Gastrocnemius medialis (tissue), 4 donors: ENCODE measurements around the gene SHROOM3. TPM values are rescaled to one million over a fixed set of nuclear protein-coding genes. Genes with fewer than 3 reads are reported as not detected.

Experiments used
- ATAC-seq, 2 donors: fragments of 150-250 bp; one replicate each; pipeline ENCODE4 v1.9.1; 2016
- DNase-seq, 2 donors: peaks; one replicate each; pipeline ENCODE4 v3.0.0-alpha.2; 2019
- H3K27ac ChIP-seq, 4 donors: fragments of 200-600 bp; sonication (generic); 1 replicate in 1 of 4; 2 replicates in 3 of 4; pipeline ENCODE4 v1.5.1; 2016 to 2018; ENCODE audit warnings: mild to moderate bottlenecking in 2 of 4, moderate library complexity in 1 of 4
- H3K27me3 ChIP-seq, 3 donors: fragments of 200-600 bp; sonication (generic) in 2 of 3; 1 replicate in 1 of 3; 2 replicates in 2 of 3; pipeline versions ENCODE4 v1.5.1 to v1.6.0; 2016 to 2019; ENCODE audit warnings: mild to moderate bottlenecking in 1 of 3, moderate library complexity in 1 of 3
- H3K36me3 ChIP-seq, 2 donors: fragments of 200-600 bp; sonication (generic) in 1 of 2; one replicate each; pipeline ENCODE4 v1.5.1; 2017 to 2018
- H3K4me1 ChIP-seq, 2 donors: fragments of 200-600 bp; sonication (generic) in 1 of 2; one replicate each; pipeline ENCODE4 v1.5.1; 2016 to 2017; ENCODE audit warnings: mild to moderate bottlenecking in 2 of 2
- H3K4me3 ChIP-seq, 4 donors: fragments of 200-600 bp; sonication (generic) in 3 of 4; 1 replicate in 1 of 4; 2 replicates in 3 of 4; pipeline ENCODE4 v1.5.1; 2016 to 2019; ENCODE audit warnings: mild to moderate bottlenecking in 2 of 4
- H3K9me3 ChIP-seq, 3 donors: fragments of 200-600 bp; sonication (generic) in 2 of 3; 1 replicate in 1 of 3; 2 replicates in 2 of 3; pipeline ENCODE4 v1.5.1; 2016 to 2019
- POLR2A ChIP-seq, 2 donors: fragments of 450-650 bp; IDR thresholded peaks; one replicate each; pipeline ENCODE4 v1.6.1; 2017; ENCODE audit warnings: antibody characterized with exemption in 2 of 2, mild to moderate bottlenecking in 2 of 2, moderate library complexity in 2 of 2
- in situ Hi-C, 4 donors: fragments of 200-750 bp; cut with MboI; loops; one replicate each; pipeline versions ENCODE4 v1.15.0 to v1.8.0; 2017; ENCODE audit warnings: low sequenced_read_pairs in 4 of 4
- intact Hi-C: fragments of 100-400 bp; cut with DNase I; formaldehyde crosslinking; loops from one replicate; pipeline ENCODE4 v1.15.1; 2023; ENCODE audit warnings: low total_unique reads
- microRNA counts, 2 donors: library from miRNA; unstranded; fragments of <30 nt; microRNA quantifications; one replicate each; lab custom pipeline; 2016
- microRNA-seq, 2 donors: library from miRNA; unstranded; fragments of <30 nt; microRNA quantifications; one replicate each; pipeline ENCODE4, GENCODE V29; 2016; ENCODE audit warnings: borderline replicate concordance in 2 of 2
- total RNA-seq, 4 donors: library from RNA; depleted of rRNA; stranded (reverse); fragments of >200 nt; gene quantifications; one replicate each; pipeline versions ENCODE4 v1.1.0 to v1.2.3, GENCODE V29; 2016
- TF ChIP-seq, protein P1 (sequence below), 5 experiments: fragments of 450-650 bp in 3 of 5; fragments of 200-600 bp in 2 of 5; sonication (generic) in 2 of 5; IDR thresholded peaks in 4 of 5; conservative IDR thresholded peaks in 1 of 5; 1 replicate in 4 of 5; 2 replicates in 1 of 5; pipeline ENCODE4 v1.5.1; 2016 to 2019; ENCODE audit warnings: antibody characterized with exemption in 5 of 5, mild to moderate bottlenecking in 3 of 5, moderate library complexity in 3 of 5

Gene SHROOM3
- total RNA-seq, 4 donors from 2014 or later = 0.20 to 1.7 (median 0.98) TPM

- Histone ChIP-seq H3K4me1 (peaks cover 0 to 4% of the 10 kb centered on the region in 2 donors), H3K36me3 (no peaks in the 10 kb centered on the region), H3K9me3 (no peaks in the 10 kb centered on the region), H3K4me3 (peak overlapping the region in 1 of 4 donors; percentile 19), H3K27me3 (no peaks in the 10 kb centered on the region), H3K27ac (peak overlapping the region; percentile 55 to 72 (median 60))
- in situ Hi-C loops (no loop called here), intact Hi-C loops (no loop called here)
- DNase-seq (peak in 1 of 2 donors; percentile 20), ATAC-seq (peak; percentile 78 to 79)
- TF ChIP-seq, protein P1, sequence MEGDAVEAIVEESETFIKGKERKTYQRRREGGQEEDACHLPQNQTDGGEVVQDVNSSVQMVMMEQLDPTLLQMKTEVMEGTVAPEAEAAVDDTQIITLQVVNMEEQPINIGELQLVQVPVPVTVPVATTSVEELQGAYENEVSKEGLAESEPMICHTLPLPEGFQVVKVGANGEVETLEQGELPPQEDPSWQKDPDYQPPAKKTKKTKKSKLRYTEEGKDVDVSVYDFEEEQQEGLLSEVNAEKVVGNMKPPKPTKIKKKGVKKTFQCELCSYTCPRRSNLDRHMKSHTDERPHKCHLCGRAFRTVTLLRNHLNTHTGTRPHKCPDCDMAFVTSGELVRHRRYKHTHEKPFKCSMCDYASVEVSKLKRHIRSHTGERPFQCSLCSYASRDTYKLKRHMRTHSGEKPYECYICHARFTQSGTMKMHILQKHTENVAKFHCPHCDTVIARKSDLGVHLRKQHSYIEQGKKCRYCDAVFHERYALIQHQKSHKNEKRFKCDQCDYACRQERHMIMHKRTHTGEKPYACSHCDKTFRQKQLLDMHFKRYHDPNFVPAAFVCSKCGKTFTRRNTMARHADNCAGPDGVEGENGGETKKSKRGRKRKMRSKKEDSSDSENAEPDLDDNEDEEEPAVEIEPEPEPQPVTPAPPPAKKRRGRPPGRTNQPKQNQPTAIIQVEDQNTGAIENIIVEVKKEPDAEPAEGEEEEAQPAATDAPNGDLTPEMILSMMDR (IDR thresholded peaks at IDR 0.05 in 4 of 5, conservative IDR thresholded peaks at IDR 0.05 in 1 of 5) = no peak
- no peak for TF ChIP-seq POLR2A (IDR thresholded peaks at IDR 0.05)
Measured at GRCh38 chr4:76830964-76831703, 396.1 kb downstream of the SHROOM3 start.

- TF ChIP-seq, protein P1 (IDR thresholded peaks at IDR 0.05 in 4 of 5, conservative IDR thresholded peaks at IDR 0.05 in 1 of 5) = no peak
- TF ChIP-seq POLR2A (IDR thresholded peaks at IDR 0.05) = no peak
- H3K36me3 ChIP-seq = no peaks in the 10 kb centered on the region
- in situ Hi-C loops = no loop called here
- intact Hi-C loops = no loop called here
- no peaks in the 10 kb centered on the region for H3K27me3 ChIP-seq
- H3K27ac ChIP-seq = peak overlapping the region; percentile 6 to 72 (median 60)
- H3K4me3 ChIP-seq = no peak overlapping the region
- ATAC-seq (no peak), DNase-seq (no peak)
- H3K9me3 ChIP-seq = no peaks in the 10 kb centered on the region
- peaks cover 0 to 4% of the 10 kb centered on the region in 2 donors for H3K4me1 ChIP-seq
Measured at GRCh38 chr4:76831711-76832373, 396.8 kb downstream of the SHROOM3 start.

MicroRNAs encoded within 50 kb of the gene (microRNA counts, 767-probe panel; counts per million panel counts)
- 356 to 448 counts per million in 2 donors for microRNA hsa-miR-548ah-5p (lab: Ali Mortazavi, UCI)

Small RNAs within 50 kb of the gene (microRNA-seq; reads per million reads assigned to microRNA genes)
- gene MIR4450 (0 reads per million in 2 donors), gene MIR548AH (0 to 1.2 reads per million in 2 donors)

Other genes starting within 250 kb of the SHROOM3 start
- gene SCARB2, start 221.4 kb upstream of the SHROOM3 start, total RNA-seq = 100 to 1,000 TPM in 3 of 4 donors, 10 to 100 TPM in 1; 91.3 to 292 (median 186) TPM
- gene FAM47E, start 183.5 kb upstream of the SHROOM3 start, total RNA-seq = 1 to 10 TPM in 3 of 4 donors, under 1 TPM in 1; 0.56 to 6.8 (median 3.8) TPM
- gene STBD1, start 128.5 kb upstream of the SHROOM3 start, total RNA-seq = 10 to 100 TPM; 17.9 to 57.5 (median 41.5) TPM
- gene CCDC158, start 14.1 kb upstream of the SHROOM3 start, total RNA-seq = not detected